ENCODE results near the gene SLC30A5. TPM values are rescaled to one million over a fixed set of nuclear protein-coding genes. Genes with fewer than 3 reads are reported as not detected.

SLC30A5 gene
- total and polyA plus RNA-seq, 2 of the 13 experiments (the other 11 are each of a cell fraction or from before 2014, with no cell fraction given): 46.0 to 53.6 TPM

DNA sequence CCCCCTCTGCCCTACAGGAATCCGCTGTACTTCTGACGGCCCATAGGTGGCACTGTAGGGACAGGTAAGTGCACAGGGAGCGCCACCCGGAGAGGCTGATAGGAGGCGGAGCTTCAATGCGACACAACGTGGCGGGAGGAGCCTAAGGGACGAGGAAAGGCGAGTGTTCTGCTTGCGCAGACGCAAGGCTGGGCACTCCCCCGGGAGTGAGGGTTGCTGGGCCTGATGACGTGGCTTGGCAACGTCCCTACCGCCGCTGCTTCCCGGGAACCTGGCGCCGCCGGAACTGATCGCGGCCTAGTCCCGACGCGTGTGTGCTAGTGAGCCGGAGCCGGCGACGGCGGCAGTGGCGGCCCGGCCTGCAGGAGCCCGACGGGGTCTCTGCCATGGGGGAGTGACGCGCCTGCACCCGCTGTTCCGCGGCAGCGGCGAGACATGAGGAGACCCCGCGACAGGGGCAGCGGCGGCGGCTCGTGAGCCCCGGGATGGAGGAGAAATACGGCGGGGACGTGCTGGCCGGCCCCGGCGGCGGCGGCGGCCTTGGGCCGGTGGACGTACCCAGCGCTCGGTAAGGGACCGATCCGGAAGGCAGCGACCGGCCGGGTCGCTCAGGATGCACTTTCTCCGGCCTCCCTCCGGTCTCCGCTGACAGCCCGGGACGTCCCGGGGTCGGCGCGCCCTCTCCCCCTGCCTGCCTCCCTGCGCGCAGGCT lies at the start of gene SLC30A5 (continued):
- TF ChIP-seq, protein P1, sequence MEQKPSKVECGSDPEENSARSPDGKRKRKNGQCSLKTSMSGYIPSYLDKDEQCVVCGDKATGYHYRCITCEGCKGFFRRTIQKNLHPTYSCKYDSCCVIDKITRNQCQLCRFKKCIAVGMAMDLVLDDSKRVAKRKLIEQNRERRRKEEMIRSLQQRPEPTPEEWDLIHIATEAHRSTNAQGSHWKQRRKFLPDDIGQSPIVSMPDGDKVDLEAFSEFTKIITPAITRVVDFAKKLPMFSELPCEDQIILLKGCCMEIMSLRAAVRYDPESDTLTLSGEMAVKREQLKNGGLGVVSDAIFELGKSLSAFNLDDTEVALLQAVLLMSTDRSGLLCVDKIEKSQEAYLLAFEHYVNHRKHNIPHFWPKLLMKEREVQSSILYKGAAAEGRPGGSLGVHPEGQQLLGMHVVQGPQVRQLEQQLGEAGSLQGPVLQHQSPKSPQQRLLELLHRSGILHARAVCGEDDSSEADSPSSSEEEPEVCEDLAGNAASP (CRISPR knock-in tag; IDR thresholded peaks at IDR 0.05; ENCODE audit: borderline replicate concordance): peak; percentile 67; the same call in 1 of the 2 replicates
- TF ChIP-seq, protein P2, sequence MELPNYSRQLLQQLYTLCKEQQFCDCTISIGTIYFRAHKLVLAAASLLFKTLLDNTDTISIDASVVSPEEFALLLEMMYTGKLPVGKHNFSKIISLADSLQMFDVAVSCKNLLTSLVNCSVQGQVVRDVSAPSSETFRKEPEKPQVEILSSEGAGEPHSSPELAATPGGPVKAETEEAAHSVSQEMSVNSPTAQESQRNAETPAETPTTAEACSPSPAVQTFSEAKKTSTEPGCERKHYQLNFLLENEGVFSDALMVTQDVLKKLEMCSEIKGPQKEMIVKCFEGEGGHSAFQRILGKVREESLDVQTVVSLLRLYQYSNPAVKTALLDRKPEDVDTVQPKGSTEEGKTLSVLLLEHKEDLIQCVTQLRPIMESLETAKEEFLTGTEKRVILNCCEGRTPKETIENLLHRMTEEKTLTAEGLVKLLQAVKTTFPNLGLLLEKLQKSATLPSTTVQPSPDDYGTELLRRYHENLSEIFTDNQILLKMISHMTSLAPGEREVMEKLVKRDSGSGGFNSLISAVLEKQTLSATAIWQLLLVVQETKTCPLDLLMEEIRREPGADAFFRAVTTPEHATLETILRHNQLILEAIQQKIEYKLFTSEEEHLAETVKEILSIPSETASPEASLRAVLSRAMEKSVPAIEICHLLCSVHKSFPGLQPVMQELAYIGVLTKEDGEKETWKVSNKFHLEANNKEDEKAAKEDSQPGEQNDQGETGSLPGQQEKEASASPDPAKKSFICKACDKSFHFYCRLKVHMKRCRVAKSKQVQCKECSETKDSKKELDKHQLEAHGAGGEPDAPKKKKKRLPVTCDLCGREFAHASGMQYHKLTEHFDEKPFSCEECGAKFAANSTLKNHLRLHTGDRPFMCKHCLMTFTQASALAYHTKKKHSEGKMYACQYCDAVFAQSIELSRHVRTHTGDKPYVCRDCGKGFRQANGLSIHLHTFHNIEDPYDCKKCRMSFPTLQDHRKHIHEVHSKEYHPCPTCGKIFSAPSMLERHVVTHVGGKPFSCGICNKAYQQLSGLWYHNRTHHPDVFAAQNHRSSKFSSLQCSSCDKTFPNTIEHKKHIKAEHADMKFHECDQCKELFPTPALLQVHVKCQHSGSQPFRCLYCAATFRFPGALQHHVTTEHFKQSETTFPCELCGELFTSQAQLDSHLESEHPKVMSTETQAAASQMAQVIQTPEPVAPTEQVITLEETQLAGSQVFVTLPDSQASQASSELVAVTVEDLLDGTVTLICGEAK (IDR thresholded peaks at IDR 0.05): no peak
- TF ChIP-seq, protein P2 (CRISPR knock-in tag; IDR thresholded peaks at IDR 0.05): peak; percentile 85
- no peak for TF ChIP-seq REXO4 (CRISPR knock-in tag; IDR thresholded peaks at IDR 0.05; ENCODE audit: borderline replicate concordance)
- no peak for TF ChIP-seq HNF4G (IDR thresholded peaks at IDR 0.05; ENCODE audit: borderline replicate concordance, low read depth, low read length)
- no peak for TF ChIP-seq HNF4G (CRISPR knock-in tag; IDR thresholded peaks at IDR 0.05; ENCODE audit: borderline replicate concordance, low read depth)
- peak; percentile 76; the same call in 1 of the 2 replicates for TF ChIP-seq EEA1 (CRISPR knock-in tag; IDR thresholded peaks at IDR 0.05; ENCODE audit: borderline replicate concordance)
- peak; percentile 94; the same call in 1 of the 2 replicates for TF ChIP-seq ZNF343 (CRISPR knock-in tag; IDR thresholded peaks at IDR 0.05)
- peak; percentile 87 for TF ChIP-seq THAP11 (CRISPR knock-in tag; IDR thresholded peaks at IDR 0.05)
- no peak for TF ChIP-seq HMG20B (CRISPR knock-in tag; conservative IDR thresholded peaks at IDR 0.05)
- TF ChIP-seq, protein P3, sequence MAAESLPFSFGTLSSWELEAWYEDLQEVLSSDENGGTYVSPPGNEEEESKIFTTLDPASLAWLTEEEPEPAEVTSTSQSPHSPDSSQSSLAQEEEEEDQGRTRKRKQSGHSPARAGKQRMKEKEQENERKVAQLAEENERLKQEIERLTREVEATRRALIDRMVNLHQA (CRISPR knock-in tag; IDR thresholded peaks at IDR 0.05): no peak
- TF ChIP-seq MATR3 (CRISPR knock-in tag; IDR thresholded peaks at IDR 0.05): no peak
- TF ChIP-seq ZC3H4 (CRISPR knock-in tag; IDR thresholded peaks at IDR 0.05; ENCODE audit: borderline replicate concordance): no peak
- peak; percentile 7; the same call in 1 of the 2 replicates for TF ChIP-seq ZNF121 (CRISPR knock-in tag; IDR thresholded peaks at IDR 0.05)
- peak; percentile 38 for TF ChIP-seq IKZF4 (CRISPR knock-in tag; IDR thresholded peaks at IDR 0.05; ENCODE audit: borderline replicate concordance, low read depth, not compliant biosample characterization)
- peak; percentile 25; the same call in 1 of the 2 replicates for TF ChIP-seq KLF9 (CRISPR knock-in tag; IDR thresholded peaks at IDR 0.05; ENCODE audit: low read depth)
- TF ChIP-seq ZFX (CRISPR knock-in tag; IDR thresholded peaks at IDR 0.05; ENCODE audit: low read depth): peak; percentile 100
- TF ChIP-seq ZNF282 (IDR thresholded peaks at IDR 0.05; ENCODE audit: partially characterized antibody): no peak
- peak; percentile 66 for TF ChIP-seq TARDBP (CRISPR knock-in tag; IDR thresholded peaks at IDR 0.05)
- TF ChIP-seq ZNF331 (CRISPR knock-in tag; IDR thresholded peaks at IDR 0.05): peak; percentile 84
- TF ChIP-seq FOXM1 (CRISPR knock-in tag; IDR thresholded peaks at IDR 0.05): no peak
